Fibroblast of skin of left biceps (primary cell): ENCODE data around the gene RCOR2.

Experiments used
- DNase-seq, 2 experiments: peaks; one replicate each; pipeline ENCODE4 v3.0.0-alpha.2; 2013; ENCODE audit warnings: low read depth in 2 of 2

Gene RCOR2

GRCh38 chr11:63907808-63908530, 9.0 kb downstream of the RCOR2 start:
- no peak for DNase-seq

DNA sequence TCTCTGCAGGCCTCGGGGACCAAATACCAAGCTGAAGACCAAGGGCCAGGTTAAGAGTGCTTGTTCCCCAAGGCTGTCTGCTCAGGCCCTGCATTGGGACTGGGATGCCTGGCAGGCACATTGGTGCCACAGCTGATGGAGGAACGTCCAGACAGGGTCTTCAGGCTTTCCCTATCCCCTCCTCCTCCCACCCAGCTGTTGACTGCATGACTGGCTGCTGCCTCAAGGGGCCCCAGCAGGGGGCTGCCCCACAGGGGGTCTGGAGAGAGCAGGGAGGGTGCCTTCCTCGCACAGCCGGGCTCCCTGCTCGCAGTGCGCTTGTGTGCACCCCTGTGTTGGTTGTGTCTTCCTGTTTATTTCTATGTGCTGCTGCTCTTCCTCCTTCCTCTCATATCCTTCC, 9.9 kb downstream of the RCOR2 start:
- no peak for DNase-seq

DNA sequence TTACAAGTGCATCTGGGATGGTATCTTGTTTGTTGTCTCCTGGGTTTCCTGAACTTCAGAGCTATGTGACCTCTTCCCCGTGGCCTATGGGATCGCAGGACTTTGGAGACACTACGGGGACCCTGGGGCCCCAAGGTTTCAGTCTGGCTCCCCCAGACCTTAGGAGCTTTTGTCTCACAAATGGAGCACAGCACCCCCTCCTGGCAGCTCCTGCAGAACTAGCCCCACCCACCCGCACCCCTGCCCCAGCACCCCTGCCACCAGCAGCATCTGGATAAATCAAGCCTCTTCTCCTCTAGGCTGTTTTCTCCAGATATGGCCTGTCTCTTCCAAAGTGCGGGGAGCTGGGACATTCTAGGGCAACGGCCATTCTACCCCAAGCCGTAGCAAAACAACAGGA, 10.4 kb downstream of the RCOR2 start:
- no peak for DNase-seq

DNA sequence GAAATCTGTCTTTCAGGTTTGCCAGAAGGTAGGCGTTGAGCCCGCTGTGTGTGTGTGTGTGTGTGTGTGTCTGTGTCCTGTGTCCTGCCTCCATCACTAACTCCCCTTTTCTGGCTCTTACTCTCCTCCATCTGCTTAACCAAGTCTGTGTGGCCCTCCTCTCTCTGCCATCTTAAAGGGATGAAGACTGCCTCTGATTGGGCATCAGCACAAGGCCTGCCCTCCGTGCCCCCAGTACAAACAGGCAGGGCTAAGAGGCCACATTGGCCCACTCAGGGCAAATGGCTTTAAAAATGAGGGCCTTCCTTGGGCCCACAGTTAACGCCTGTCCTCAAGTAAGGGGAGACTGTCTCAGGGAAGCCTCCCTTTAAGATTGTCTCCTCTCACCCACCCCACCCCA, 10.9 kb downstream of the RCOR2 start:
- no peak for DNase-seq

DNA sequence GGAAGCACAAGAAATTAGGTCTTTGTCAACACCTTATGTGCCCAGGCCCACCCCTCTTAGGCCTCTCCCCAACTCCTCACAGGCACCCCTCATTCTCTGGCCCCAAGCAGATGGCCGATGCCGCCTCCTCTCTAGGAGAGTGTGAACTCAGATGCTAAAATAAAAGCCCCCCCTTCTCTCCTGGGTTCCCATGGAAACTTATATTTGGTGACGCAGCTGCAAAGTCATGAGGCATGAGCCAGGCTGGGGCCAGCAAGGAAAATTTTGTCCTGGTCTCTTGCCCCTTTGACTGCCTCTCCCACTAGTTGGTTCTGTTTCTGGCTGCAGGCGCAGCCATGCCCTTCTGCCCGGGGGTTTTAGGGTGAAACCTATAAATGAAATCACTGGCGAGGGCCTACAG, 11.8 kb downstream of the RCOR2 start:
- DNase-seq, result no peak

DNA sequence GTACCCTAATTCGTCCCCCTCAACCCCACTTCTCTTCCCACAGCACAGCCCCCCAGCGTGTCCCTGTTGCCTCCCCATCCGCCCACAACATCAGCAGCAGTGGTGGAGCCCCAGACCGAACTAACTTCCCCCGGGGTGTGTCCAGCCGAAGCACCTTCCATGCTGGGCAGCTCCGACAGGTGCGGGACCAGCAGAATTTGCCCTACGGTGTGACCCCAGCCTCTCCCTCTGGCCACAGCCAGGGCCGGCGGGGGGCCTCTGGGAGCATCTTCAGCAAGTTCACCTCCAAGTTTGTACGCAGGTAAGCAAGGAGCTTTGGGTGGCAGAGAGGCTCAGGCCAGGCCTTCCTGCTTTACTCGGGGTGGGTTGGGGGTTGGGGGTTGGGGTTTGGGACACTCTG, 12.2 kb downstream of the RCOR2 start:
- no peak for DNase-seq

- no peak for DNase-seq
Measured at GRCh38 chr11:63903884-63904283, 13.1 kb downstream of the RCOR2 start.

DNA sequence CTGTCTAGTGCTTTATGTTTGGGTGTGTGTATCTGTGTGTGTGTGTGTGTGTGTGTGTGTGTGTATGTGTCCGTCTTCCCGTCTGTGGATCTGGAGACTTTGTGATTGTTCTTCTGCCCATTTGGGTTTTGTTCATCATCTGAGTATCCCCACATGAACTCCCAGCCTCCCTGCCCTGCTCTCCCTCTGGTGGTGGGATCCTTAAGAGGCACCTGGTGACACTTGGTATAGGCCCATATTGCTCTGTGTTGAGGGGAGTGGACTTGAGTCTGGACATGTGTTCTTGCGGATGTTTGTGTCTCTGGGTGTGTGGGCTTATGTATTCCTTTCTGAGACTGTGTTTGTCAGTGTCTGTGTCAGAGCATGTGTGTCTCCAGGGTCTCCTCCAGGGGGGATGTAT, 15.3 kb downstream of the RCOR2 start:
- no peak for DNase-seq

GRCh38 chr11:63897459-63898146, 19.4 kb downstream of the RCOR2 start:
- no peak for DNase-seq

GRCh38 chr11:63896071-63896470, 20.9 kb downstream of the RCOR2 start:
- no peak for DNase-seq

DNA sequence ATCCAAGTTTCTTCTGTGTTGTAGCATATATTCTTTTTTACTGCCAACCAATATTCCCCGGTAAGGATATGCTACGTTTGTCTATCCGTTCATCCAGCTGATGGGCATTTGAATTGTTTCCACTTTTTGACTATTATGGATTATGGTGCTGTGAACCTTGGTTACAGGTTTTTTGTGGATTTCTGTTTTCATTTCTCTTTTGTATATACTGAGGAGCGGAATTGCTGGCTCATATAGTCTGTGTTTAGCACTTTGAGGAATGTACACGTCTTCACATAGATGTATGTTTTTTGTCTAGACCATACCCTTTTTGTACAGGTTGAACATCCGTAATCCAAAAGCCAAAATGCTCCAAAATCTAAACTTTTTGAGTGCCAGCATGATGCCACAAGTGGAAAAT, 23.6 kb downstream of the RCOR2 start:
- no peak for DNase-seq

GRCh38 chr11:63892228-63892627, 24.7 kb downstream of the RCOR2 start:
- no peak for DNase-seq

- no peak for DNase-seq
Measured at GRCh38 chr11:63890368-63890767, 26.6 kb downstream of the RCOR2 start.

DNA sequence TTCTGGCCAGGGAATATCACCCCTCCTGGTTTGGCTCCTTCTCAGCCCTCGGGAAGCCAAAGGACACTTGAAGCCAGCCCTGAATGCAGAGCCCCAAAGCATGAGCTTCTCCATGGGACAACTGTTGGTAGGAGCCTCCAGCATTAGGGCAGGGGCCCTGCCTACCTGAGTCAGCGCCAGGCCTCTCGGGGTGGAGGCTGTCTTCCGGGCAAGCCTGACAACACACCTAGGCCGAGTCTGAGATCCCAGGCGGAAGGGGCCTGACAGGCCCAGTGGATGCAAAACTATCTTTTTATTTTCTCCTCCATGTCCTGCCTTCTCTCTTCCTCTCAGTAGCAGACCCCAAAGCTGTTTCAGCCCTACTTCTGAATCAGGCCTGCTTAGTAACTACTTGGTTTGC, 27.6 kb downstream of the RCOR2 start:
- DNase-seq, result no peak

DNA sequence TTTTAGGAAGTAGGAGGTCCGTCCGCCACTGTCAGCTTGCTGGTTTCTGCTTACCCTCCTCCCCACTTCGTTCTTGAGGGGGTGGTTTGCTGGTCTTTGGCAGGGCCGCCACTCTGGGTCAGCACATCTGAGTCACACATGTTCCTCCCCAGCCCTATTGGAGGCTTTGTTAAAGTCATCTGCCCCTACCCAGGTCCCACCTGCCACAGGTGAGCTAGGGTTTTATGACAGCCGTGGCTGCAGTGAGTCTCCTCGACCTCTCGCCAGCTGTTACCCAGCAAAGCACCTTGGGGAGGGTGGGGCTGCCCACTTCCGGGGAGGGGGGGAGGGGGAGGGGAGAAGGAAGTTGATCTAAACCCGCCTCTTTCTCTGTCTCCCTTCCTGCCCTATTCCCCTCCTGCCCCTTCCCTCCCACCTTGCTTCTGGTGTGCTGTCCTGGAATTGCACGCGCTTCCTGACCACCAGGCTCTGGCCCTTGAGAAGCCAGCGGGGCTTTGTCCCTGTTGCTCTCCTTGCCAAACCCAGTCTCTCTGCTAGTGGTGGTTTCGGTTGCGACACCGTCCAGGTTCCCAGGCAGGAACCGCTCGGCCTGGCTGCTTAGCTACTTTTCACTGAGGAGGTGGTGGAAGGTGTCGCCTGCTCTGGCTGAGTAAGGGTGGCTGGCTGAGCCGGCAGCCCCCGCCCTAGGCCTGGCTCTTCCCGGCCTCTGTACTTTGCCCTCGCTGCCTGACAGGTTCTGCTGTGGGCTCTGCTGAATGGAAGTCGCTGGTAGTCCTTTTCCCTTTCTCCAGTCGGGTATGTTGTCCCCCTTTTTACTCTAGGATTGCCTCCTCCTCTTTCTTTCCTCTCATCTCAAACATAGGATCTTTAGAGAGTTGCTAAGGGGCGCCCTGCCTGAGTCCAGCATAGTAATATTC, 28.5 kb downstream of the RCOR2 start:
- DNase-seq, result no peak

DNA sequence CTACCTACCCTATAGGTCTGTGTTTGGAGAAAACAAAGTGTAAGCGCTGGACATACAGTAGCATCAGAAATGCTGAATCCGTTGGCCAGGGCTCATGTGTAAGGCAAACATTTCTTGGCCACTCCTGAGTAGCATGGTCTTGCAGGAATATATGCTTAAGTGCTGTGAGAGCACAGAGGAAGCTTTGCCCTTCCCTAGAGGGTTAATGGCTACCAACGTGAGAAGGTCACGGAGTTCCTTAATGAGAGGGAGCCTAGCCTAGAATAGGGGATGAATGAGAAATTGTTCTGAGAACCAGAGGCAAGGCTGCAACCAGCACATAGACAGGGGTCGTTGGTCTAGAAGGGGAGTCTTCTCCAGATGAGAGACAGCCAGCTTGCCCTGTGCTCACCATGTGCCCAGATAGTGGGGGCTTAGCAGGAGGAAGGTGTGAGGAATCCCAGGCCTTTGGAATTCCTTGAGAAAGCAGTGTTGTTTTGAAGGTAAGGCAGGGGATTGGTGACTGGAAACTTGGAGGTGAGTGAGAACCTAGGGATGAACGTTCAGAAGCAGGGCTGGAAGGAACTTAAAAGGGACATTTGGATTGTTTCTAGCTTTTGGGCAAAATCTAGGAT, 29.5 kb downstream of the RCOR2 start:
- no peak for DNase-seq

GRCh38 chr11:63884196-63884932, 32.6 kb downstream of the RCOR2 start:
- DNase-seq, result no peak

DNA sequence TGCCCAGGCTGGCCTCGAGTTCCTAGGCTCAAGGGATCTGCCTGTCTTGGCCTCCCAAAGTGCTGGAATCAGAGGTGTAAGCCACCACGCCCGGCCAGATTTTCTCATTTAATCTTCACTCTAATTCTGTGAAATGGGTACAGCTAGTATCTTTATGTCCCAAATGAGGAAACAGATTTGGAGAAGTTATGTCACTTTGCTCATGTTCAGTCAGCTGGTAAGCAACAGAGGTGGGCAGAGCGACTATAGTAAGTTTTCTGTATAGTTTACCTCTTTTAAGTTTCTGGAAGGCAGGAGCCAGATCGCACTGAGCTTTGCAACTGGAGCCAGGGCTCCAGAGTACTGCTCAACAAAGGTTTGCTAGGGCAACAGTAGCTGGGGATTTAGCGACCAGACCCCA, 33.2 kb downstream of the RCOR2 start:
- no peak for DNase-seq

- no peak for DNase-seq
Measured at GRCh38 chr11:63882555-63883242, 34.3 kb downstream of the RCOR2 start.

DNA sequence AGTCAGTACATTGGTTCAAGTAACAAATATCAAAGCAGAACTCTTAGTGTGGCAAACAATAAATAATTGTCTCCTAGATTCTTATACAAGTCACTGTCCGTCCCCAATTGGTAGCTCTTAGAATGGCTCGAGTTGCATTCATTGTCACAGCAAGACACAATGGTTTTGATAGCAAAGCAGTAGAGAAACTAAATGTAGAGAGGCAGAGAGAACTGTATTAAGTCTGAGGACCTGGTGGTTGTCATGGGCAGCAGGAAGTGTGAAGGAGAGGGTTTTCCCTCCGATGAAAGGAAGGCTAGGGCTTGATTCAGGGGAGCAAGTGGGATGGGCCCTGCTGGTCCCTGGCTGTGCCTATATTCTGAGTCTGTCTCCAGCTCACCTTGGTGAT, 36.6 kb downstream of the RCOR2 start:
- DNase-seq, result no peak
